Measurements from ENCODE around the gene SLIT3.

DNA sequence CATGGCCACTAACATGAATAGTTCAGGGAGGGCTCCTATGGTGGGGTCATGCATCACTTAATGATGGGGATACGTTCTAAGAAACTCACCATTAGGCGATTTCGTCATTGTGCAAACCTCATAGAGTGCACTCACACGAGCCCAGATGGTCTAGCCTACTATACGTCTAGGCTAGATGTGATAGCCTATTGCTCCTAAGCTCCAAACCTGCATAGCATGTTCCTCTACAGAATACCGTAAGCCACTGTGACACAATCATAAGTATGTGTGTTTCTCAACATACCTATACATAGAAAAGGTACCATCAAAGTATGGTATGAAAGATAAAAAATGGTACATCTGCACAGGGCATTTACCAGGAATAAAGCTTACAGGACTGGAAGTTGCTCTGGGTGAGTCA is 6.3 kb downstream of the SLIT3 start:
- TF ChIP-seq CTCF (conservative IDR thresholded peaks at IDR 0.05; ENCODE audit: low read depth in 2 of 2) (no peak), EZH2 (IDR thresholded peaks at IDR 0.05; ENCODE audit: low read depth, unreplicated experiment) (no peak), CREB1 (CRISPR knock-in tag; IDR thresholded peaks at IDR 0.05; ENCODE audit: low read depth) (no peak), EZH2phosphoT487 (IDR thresholded peaks at IDR 0.05; ENCODE audit: unreplicated experiment) (no peak), POLR2AphosphoS5 (IDR thresholded peaks at IDR 0.05; ENCODE audit: low read depth) (no peak), ZNF114 (CRISPR knock-in tag; IDR thresholded peaks at IDR 0.05) (no peak), JUNB (IDR thresholded peaks at IDR 0.05; ENCODE audit: unreplicated experiment) (no peak)
- TF ChIP-seq, protein P1, sequence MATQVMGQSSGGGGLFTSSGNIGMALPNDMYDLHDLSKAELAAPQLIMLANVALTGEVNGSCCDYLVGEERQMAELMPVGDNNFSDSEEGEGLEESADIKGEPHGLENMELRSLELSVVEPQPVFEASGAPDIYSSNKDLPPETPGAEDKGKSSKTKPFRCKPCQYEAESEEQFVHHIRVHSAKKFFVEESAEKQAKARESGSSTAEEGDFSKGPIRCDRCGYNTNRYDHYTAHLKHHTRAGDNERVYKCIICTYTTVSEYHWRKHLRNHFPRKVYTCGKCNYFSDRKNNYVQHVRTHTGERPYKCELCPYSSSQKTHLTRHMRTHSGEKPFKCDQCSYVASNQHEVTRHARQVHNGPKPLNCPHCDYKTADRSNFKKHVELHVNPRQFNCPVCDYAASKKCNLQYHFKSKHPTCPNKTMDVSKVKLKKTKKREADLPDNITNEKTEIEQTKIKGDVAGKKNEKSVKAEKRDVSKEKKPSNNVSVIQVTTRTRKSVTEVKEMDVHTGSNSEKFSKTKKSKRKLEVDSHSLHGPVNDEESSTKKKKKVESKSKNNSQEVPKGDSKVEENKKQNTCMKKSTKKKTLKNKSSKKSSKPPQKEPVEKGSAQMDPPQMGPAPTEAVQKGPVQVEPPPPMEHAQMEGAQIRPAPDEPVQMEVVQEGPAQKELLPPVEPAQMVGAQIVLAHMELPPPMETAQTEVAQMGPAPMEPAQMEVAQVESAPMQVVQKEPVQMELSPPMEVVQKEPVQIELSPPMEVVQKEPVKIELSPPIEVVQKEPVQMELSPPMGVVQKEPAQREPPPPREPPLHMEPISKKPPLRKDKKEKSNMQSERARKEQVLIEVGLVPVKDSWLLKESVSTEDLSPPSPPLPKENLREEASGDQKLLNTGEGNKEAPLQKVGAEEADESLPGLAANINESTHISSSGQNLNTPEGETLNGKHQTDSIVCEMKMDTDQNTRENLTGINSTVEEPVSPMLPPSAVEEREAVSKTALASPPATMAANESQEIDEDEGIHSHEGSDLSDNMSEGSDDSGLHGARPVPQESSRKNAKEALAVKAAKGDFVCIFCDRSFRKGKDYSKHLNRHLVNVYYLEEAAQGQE (IDR thresholded peaks at IDR 0.05; ENCODE audit: unreplicated experiment), result no peak

All from GM23338 (cell line).